ENCODE measurements around the gene ARL8A.
"Not testable (repeated sequence)": the region's sequence is repeated elsewhere in the genome, so short reads cannot be mapped to it uniquely, and the experiment has no call there.

DNA sequence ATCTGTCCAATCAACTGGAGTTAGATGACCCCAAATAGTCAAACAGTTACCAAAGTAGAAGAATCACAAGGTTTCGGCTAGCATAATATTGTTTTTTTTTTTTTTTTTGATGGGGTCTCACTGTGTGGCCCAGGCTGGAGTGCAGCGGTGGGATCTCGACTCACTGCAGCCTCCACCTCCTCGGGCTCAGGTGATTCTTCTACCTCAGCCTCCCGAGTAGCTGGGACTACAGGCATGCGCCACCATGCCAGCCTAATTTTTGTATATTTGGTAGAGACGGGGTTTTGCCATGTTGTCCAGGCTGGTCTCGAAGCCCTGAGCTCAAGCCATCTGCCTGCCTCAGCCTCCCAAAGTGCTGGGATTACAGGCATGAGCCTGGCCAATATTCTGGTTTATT lies 1.2 kb upstream of the ARL8A start:
- not testable (repeated sequence) for TF ChIP-seq CTCF (IDR thresholded peaks at IDR 0.05; ENCODE audit: poor library complexity); EZH2phosphoT487 (IDR thresholded peaks at IDR 0.05; ENCODE audit: low read depth, severe bottlenecking, unreplicated experiment)

All from hepatocyte (in vitro differentiated cells).